PC-3 (cell line): ENCODE measurements around the gene ATM. TPM values are rescaled to one million over a fixed set of nuclear protein-coding genes. Genes with fewer than 3 reads are reported as not detected.
"Not testable (repeated sequence)": the region's sequence is repeated elsewhere in the genome, so short reads cannot be mapped to it uniquely, and the experiment has no call there.

Experiments used
- ATAC-seq: fragments of 200-7000 bp; cut with Tn5 transposase; 2 replicates; pipeline ENCODE4 v1.9.1; 2020; ENCODE audit warnings: mild to moderate bottlenecking, moderate library complexity
- BruUV-seq: library from RNA; stranded (reverse); fragments of 400-500 nt; replicated peaks from 2 replicates; lab custom pipeline; 2021; lab: Mats Ljungman, UMichigan
- CTCF ChIA-PET: fragments of 300-600 bp; sonication (Branson Sonifier 250); formaldehyde crosslinking; loops from one replicate; lab custom pipeline; 2022; ENCODE audit warnings: antibody characterized with exemption; lab: Charles Lee
- POLR2A ChIA-PET: fragments of 300-600 bp; sonication (Branson Sonifier 250); formaldehyde crosslinking; loops from one replicate; lab custom pipeline; 2022; ENCODE audit warnings: antibody characterized with exemption; ENCODE audit not compliant: unreplicated experiment; lab: Charles Lee
- DNase-seq: peaks from one replicate; pipeline ENCODE4 v3.0.0-alpha.2; 2015
- H2AFZ ChIP-seq: fragments of 300-600 bp; sonication (generic); 2 replicates; pipeline ENCODE4 v1.6.0; 2016; ENCODE audit warnings: antibody characterized with exemption, low read length
- H3F3A ChIP-seq: fragments of 300-600 bp; sonication (generic); one replicate; pipeline ENCODE4 v1.6.0; 2017; ENCODE audit warnings: antibody characterized with exemption, low read length, control low read depth, mild to moderate bottlenecking; ENCODE audit not compliant: unreplicated experiment
- H3K27ac ChIP-seq: fragments of 300-600 bp; sonication (generic); 2 replicates; pipeline ENCODE4 v1.5.1; 2016; ENCODE audit warnings: mild to moderate bottlenecking, low read length
- H3K27me3 ChIP-seq: fragments of 300-600 bp; sonication (generic); 2 replicates; pipeline ENCODE4 v1.6.1; 2016; ENCODE audit warnings: low read length, mixed read lengths
- H3K36me3 ChIP-seq: fragments of 300-600 bp; sonication (generic); 2 replicates; pipeline ENCODE4 v1.6.1; 2016; ENCODE audit warnings: low read depth, mixed run types, low read length, mixed read lengths
- H3K4me1 ChIP-seq: fragments of 300-600 bp; sonication (generic); 2 replicates; pipeline ENCODE4 v1.5.1; 2016; ENCODE audit warnings: low read length; ENCODE audit not compliant: insufficient read depth
- H3K4me2 ChIP-seq: fragments of 300-600 bp; sonication (generic); 2 replicates; pipeline ENCODE4 v1.6.0; 2016; ENCODE audit warnings: low read length
- H3K4me3 ChIP-seq: fragments of 300-600 bp; sonication (generic); 2 replicates; pipeline ENCODE4 v1.5.1; 2016; ENCODE audit warnings: mild to moderate bottlenecking, low read length, mixed read lengths
- H3K79me2 ChIP-seq: fragments of 300-600 bp; sonication (generic); 2 replicates; pipeline ENCODE4 v1.6.1; 2017; ENCODE audit warnings: low read length, mixed read lengths
- H3K9ac ChIP-seq: fragments of 300-600 bp; sonication (generic); 2 replicates; pipeline ENCODE4 v1.6.0; 2016; ENCODE audit warnings: mild to moderate bottlenecking, low read length
- H3K9me2 ChIP-seq: fragments of 300-600 bp; sonication (generic); replicated peaks from 2 replicates; pipeline ENCODE4 v1.6.1; 2016; ENCODE audit warnings: mixed run types, low read length, mixed read lengths
- H3K9me3 ChIP-seq: fragments of 300-600 bp; sonication (generic); 2 replicates; pipeline ENCODE4 v1.6.1; 2016; ENCODE audit warnings: low read length, mixed read lengths
- H4K20me1 ChIP-seq: fragments of 300-600 bp; sonication (generic); 2 replicates; pipeline ENCODE4 v1.6.1; 2016; ENCODE audit warnings: low read length, mixed read lengths
- EZH2 ChIP-seq: fragments of 300-600 bp; sonication (generic); IDR thresholded peaks from one replicate; pipeline ENCODE4 v1.6.1; 2017; ENCODE audit warnings: antibody characterized with exemption, mild to moderate bottlenecking, low read length; ENCODE audit not compliant: unreplicated experiment
- EZH2phosphoT487 ChIP-seq: fragments of 300-600 bp; sonication (generic); IDR thresholded peaks from 2 replicates; pipeline ENCODE4 v1.6.1; 2018; ENCODE audit warnings: mild to moderate bottlenecking, antibody characterized with exemption, low read length, borderline replicate concordance
- intact Hi-C: fragments of 100-400 bp; cut with micrococcal nuclease; formaldehyde crosslinking; loops from 2 replicates; pipeline ENCODE4 v1.9.0; 2023
- total RNA-seq: library from RNA; depleted of rRNA; stranded (reverse); fragments of >200 nt; gene quantifications from 2 replicates; pipeline ENCODE4 v1.2.3, GENCODE V29; 2014
- TF ChIP-seq, protein P1 (sequence below): fragments of 300-600 bp; sonication (generic); conservative IDR thresholded peaks from 2 replicates; pipeline ENCODE4 v1.5.1; 2017; ENCODE audit warnings: antibody characterized with exemption, low read depth, mild to moderate bottlenecking, low read length

Gene ATM
- total RNA-seq, 1 experiment from 2014 or later, result 55.3 TPM

DNA sequence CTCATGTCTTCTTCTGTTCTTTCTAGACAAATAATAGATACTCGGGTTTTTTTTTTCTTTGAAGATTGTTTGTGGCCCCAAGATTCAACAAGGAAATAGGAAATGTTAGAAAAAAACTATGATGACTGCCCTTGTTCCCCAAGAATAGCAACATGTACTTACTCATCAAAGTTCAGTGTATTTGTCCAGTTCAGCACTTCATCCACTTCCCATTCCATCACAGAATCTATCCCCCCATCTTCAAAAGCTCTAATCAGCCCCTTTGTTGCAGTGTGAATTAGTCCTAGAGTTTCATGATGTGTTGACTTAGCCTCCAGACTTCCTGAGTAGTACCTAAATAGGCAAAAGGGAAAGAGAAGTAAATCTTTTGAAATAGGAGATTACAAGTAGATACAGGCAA is 170.2 kb downstream of the ATM start:
- Histone ChIP-seq H3K9me2 (no peaks in the 10 kb centered on the region), H3K27ac (no peak overlapping the region), H3K4me2 (no peak overlapping the region), H3K4me1 (no peaks in the 10 kb centered on the region), H3K4me3 (no peak overlapping the region), H3K27me3 (no peaks in the 10 kb centered on the region), H3F3A (no peaks in the 10 kb centered on the region), H3K9me3 (no peaks in the 10 kb centered on the region), H3K9ac (no peak overlapping the region), H3K36me3 (no peaks in the 10 kb centered on the region), H3K79me2 (no peaks in the 10 kb centered on the region), H4K20me1 (no peaks in the 10 kb centered on the region), H2AFZ (no peak overlapping the region)
- DNase-seq (no peak), ATAC-seq (no peak)
- TF ChIP-seq, protein P1, sequence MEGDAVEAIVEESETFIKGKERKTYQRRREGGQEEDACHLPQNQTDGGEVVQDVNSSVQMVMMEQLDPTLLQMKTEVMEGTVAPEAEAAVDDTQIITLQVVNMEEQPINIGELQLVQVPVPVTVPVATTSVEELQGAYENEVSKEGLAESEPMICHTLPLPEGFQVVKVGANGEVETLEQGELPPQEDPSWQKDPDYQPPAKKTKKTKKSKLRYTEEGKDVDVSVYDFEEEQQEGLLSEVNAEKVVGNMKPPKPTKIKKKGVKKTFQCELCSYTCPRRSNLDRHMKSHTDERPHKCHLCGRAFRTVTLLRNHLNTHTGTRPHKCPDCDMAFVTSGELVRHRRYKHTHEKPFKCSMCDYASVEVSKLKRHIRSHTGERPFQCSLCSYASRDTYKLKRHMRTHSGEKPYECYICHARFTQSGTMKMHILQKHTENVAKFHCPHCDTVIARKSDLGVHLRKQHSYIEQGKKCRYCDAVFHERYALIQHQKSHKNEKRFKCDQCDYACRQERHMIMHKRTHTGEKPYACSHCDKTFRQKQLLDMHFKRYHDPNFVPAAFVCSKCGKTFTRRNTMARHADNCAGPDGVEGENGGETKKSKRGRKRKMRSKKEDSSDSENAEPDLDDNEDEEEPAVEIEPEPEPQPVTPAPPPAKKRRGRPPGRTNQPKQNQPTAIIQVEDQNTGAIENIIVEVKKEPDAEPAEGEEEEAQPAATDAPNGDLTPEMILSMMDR, result no peak
- TF ChIP-seq EZH2phosphoT487 (no peak), EZH2 (no peak)
- intact Hi-C loops, result no loop called here
- BruUV-seq, result no TSS peak
- CTCF ChIA-PET, result no interaction called here
- POLR2A ChIA-PET, result no interaction called here

GRCh38 chr11:108394744-108395284 is 171.9 kb downstream of the ATM start:
- no peaks in the 10 kb centered on the region for H3K9me2 ChIP-seq
- H3K27me3 ChIP-seq, result no peaks in the 10 kb centered on the region
- no peak overlapping the region for H2AFZ ChIP-seq
- no peaks in the 10 kb centered on the region for H3F3A ChIP-seq
- ChIA-PET POLR2A (no interaction called here), CTCF (no interaction called here)
- intact Hi-C loops, result no loop called here
- DNase-seq (no peak), ATAC-seq (no peak)
- H3K4me1 ChIP-seq, result no peaks in the 10 kb centered on the region
- BruUV-seq, result no TSS peak
- H3K9me3 ChIP-seq, result no peaks in the 10 kb centered on the region
- no peak overlapping the region for H3K4me2 ChIP-seq
- TF ChIP-seq, protein P1, result no peak
- TF ChIP-seq EZH2 (no peak), EZH2phosphoT487 (no peak)
- H3K79me2 ChIP-seq, result no peaks in the 10 kb centered on the region
- H4K20me1 ChIP-seq, result no peaks in the 10 kb centered on the region
- no peak overlapping the region for H3K27ac ChIP-seq
- no peaks in the 10 kb centered on the region for H3K36me3 ChIP-seq
- no peak overlapping the region for H3K4me3 ChIP-seq
- no peak overlapping the region for H3K9ac ChIP-seq

DNA sequence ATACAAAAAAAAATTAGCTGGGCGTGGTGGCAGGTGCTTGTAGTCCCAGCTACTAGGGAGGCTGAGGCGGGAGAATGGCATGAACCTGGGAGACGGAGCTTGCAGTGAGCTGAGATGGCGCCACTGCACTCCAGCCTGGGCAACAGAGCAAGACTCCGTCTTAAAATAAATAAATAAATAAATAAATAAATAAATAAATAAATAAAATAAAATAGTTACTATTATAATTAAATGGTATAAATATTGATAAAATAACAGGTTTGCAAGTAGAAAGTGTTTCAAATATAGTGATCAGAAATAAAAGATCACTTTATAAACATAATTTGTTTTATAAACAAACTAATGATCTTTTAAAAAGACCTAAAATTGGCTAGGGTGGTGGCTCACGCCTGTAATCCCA is 173.8 kb downstream of the ATM start:
- DNase-seq, H3K4me3 ChIP-seq, ATAC-seq, H2AFZ ChIP-seq, H3K27ac ChIP-seq, BruUV-seq, H3K27me3 ChIP-seq, H4K20me1 ChIP-seq, H3K9me3 ChIP-seq, H3F3A ChIP-seq, intact Hi-C loops, H3K4me2 ChIP-seq, POLR2A ChIA-PET, H3K79me2 ChIP-seq, H3K9me2 ChIP-seq, H3K36me3 ChIP-seq, H3K9ac ChIP-seq, H3K4me1 ChIP-seq, CTCF ChIA-PET: not testable (repeated sequence)
